Stimulated activated CD8-positive, alpha-beta memory T cell treated with anti-CD3 and anti-CD28 coated beads, Interleukin-15, amount 100 ng/mL, for 48 hours (primary cell): Measurements from ENCODE around the gene KRTAP17-1.
"Not testable (repeated sequence)": the region's sequence is repeated elsewhere in the genome, so short reads cannot be mapped to it uniquely, and the experiment has no call there.

Experiments used
- DNase-seq, 2 donors: peaks; one replicate each; pipeline ENCODE4 v3.0.0-alpha.2; 2020; ENCODE audit warnings: low read depth in 2 of 2

KRTAP17-1 gene

DNA sequence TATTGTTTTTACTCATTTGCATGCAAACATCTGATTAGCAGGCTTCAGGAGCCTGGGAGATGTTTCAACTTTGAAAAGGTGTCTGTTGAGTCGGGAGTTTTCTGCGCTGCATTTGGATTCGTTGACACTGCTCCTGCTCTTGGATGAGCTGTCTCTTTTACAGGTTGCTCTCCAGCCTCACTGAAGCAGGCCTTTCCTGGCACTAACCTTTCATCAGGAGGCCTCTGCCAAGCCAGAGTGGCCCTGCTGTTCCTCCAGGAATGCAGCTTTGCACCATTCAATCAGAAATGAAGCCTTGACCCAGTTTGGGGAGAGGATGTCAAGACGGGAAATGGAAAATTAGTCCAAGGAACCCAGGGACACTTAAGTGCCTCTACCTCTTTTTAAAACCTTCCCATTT lies 12.5 kb downstream of the KRTAP17-1 start:
- DNase-seq = no peak

DNA sequence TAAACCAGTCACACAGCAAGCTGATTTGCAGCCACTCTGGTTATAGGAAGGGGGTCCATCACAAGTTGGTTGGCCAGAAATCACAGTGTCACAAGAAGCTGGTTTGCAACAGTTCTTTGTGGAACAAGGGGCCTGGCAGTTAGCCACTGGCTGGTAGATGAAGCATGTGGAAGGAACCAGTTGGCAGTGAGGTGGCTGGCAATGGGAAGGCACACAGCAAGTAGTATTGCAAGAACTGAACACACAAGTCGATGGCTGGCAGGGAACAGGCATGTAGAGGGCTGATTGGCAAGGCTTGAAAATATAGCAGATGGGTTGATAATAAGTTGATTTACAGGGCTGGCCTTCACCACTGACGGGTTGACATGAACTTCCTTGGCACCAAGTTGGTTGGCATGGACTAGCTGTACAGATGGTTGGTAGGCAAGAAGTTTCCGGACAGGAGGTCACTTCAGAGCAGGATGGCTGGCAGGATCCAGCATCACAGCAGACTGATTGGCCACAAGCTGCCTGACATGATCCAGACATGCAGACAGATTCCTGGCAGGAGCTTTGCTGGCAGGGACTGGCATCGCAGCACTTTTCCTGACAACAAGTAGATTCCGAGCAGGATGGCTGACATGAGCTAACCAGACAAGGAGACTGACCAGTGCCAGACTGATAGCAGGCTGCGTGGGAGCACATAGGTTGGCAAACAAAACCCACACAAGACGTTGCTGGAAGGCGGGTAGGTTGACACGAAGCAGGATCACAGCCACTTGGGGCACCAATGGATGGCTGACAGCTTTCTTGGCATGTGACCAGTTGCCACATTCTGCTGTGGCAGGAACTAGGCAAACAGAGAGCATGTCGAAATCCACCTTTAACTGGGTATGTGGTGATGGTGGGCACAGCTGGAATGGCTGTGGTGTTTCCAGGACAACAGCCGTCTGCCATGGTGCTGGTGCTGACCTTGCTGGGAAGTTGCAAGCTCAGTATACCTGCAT lies 13.3 kb downstream of the KRTAP17-1 start, which contains the start of gene KRTAP29-1:
TSS of gene KRTAP29-1 (minus strand) at position 936 of the 986 bp plus-strand sequence. CDS start at position 936, 0 bp downstream.
- no peak for DNase-seq

DNA sequence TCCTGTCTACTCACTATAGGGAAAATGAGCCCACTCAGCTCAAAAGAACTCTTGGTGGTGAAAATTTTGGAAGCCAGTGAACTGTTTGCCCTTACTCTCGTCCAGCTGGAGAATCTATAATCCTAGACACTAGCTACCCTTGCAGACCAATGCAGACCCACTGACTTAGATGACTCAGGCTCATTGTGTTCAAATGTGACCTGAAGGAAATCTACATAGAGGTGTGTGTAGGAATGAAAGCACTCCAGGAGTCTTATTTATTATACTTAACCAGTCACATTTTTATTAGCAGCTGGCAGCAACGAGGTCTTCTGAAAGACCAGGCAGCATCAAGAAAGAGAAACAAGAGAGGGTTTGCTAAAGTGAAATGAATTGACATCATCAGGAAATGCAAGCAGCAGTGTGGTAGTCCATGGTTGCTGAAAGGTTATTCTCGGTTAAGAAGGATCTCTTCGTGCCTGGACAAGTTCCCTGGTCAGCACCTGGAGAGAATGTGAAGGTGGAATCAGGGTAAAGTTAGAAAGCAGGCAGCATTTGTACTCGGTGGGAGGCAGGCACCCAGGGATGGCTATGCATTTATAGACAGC lies 14.2 kb downstream of the KRTAP17-1 start:
- DNase-seq = no peak

DNA sequence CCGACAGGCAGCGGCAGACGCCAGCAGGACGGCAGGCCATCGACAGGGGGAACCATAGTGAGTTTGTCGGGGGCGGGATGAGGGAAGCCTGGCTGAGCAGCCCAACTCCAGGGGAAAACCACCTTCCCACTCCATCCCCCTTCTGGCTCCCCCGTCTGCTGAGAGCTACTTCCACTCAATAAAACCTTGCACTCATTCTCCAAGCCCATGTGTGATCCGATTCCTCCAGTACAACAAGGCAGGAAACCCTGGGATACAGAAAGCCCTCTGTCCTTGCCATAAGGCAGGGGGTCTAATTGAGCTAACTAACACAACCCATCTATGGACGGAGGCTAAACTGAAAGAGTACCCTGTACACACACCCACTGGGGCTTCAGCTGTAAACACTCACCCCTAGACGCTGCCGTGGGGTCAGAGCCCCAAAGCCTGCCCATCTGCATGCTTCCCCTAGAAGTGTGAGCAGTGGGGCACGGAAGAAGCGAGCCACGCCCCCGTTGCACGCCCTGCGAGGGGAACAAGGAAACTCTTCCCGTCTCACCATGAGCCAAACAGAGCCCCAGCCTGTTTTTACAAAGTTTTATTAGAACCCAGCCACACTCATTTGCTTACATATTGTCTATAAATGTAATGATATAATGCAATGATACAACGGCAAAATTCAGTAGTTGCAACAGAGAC lies 16.9 kb downstream of the KRTAP17-1 start:
- no peak for DNase-seq

DNA sequence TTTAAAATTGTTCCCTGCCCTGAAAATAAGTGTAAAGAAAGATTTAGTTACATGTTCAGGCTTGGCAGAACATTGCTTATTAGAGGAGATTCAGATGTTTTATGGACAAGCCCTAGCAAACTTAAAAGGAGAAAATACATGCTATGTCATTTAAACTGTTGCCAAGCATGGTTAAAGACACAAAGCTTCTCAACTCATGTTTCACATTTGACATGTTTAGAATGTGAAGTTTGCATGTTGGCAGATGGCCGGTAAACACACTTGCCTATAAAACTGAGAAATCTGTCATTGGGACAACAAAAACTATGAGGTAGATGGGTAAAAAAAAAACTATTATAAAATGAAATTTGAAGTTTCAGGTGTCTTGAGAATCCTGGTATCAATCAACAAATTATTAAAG lies 18.7 kb downstream of the KRTAP17-1 start:
- DNase-seq = no peak

DNA sequence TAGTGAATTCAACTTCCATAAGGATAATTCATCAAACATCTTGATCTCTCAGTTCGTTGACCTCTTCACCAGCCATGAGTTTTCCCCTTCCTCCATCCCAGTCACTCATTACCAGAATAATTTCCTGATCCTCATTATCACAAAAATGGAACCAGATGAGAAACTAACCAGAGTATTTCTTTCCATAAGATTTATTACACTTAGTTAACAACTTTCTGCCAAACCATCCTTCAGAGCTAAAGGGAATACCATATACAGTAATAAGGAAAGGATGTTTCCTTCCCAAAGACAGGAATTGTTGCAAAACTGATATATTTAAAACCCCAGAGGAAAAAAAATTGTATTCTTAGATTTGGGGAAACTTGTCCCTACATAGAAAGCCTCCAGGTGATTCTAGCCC lies 21.5 kb downstream of the KRTAP17-1 start:
- DNase-seq = no peak

DNA sequence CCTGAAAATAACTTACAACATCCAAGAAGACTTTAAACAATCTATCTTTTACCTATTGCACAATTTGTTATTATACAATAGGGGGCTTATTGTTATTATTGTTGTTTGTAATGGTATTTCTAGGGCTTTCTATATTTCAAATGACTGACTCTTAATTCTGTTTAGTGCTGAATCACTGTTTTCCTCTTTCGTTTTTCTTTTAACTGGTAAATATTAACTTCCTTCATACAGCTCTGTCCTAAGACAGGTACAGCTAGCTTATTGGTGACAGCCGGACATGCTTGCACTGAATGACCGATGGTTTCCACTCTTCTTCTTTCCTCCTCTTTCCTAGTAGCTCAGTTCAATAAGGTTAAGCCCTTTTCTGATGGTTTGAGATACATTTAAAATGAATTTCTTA lies 28.5 kb downstream of the KRTAP17-1 start:
- no peak for DNase-seq

DNA sequence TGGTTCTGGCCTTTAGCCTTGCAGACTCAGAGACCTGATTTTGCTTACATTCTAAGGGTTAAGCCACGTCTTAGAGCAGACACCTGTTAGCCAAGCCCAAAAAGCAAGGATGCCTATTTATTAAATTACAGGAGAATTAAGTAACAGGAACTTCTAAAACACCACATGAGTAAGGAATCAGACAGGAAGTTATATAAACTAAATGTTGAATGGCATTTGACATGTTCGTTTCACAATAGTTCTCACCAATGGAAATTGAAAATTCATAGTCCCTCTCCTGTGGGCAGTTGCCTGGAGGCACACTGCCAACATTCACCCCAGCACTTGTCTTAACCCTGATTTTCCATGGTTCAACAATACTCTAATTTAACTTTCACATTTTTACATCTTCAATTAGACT lies 31.0 kb downstream of the KRTAP17-1 start:
- DNase-seq = no peak

DNA sequence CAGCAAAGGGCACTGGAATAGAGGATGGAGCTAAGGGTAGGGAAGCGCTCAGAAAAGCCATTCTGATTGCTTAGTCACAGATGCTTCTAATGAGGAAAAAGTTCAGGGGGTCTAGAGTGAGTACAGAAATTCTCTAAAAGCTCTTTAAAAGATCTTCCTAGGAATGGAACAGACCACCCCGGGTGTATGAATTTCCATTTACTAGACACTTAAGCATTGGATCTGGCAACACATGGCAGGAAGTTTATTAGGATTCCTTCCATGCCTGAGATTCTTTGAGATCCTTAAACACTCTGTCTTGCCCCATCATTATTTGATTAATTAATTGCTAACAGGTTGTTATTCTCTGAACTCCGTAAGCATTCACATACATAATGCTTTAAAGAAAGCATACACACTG lies 31.5 kb downstream of the KRTAP17-1 start:
- no peak for DNase-seq

DNA sequence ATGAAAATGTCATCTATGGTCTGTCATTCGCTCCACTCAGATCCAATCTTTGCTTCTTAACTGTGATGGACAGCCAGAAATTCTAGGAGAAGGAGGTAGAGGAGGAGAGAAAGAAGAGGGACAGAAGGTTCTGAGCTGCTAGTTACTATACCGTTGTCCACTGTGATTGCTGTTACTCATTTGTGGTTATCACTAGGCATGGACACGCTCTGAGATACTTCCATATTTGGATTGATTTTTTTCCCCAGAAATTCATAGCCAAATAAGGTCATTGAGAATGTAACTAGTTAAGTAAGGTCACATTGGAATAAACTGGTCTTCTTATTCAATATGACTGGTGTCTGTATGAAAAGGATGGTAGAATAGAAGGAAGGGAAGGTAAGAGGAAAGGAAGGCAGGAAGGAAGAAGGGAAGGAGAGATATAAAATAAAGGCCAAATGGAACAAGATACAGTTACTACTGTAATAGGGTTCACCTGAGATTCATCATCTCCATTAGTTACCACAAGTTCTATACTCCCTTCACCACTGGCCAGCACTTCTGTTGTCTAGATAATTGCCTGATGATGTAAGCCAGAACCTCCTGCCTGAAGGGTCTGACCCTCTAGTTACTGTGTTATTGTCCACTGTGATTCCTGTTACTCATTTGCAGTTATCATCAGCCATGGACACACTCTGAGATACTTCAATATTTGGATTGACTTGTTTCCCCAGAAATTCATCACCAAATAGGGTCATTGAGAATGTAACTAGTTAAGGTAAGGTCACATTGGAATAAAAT lies 37.1 kb downstream of the KRTAP17-1 start:
- DNase-seq = no peak

DNA sequence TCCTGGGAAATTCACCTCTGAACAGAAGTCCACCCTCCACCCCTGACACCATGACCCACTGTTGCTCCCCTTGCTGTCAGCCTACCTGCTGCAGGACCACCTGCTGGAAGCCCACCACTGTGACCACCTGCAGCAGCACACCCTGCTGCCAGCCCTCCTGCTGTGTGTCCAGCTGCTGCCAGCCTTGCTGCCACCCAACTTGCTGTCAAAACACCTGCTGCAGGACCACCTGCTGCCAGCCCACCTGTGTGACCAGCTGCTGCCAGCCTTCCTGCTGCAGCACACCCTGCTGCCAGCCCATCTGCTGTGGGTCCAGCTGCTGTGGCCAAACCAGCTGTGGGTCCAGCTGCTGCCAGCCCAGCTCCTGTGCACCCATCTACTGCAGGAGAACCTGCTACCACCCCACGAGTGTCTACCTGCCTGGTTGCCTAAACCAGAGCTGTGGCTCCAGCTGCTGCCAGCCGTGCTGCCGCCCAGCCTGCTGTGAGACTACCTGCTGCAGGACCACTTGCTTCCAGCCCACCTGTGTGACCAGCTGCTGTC lies 39.8 kb downstream of the KRTAP17-1 start, which contains the start of gene KRTAP9-7:
TSS of gene KRTAP9-7 (plus strand) at position 51 of the 543 bp plus-strand sequence. CDS start at position 51, 0 bp downstream.
- not testable (repeated sequence) for DNase-seq

DNA sequence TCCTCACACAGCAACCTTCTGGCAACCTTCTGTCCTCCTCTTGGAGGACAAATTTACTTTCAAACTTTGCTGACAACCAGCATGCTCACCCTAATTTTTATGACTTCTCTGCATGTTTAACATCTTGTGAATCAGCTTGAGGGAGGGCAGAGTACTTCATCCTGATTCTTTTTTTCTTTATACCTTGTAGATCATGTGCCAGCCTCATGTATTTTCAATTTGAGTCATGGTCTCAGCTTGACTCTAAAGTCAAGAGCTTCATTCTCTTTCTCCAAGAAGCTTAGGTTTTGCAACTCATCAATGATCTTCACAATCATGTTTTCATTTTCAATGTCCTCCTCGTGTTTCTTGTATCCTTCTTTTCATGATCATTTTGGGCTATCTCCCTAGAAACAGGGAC lies 43.7 kb downstream of the KRTAP17-1 start:
- DNase-seq = no peak

DNA sequence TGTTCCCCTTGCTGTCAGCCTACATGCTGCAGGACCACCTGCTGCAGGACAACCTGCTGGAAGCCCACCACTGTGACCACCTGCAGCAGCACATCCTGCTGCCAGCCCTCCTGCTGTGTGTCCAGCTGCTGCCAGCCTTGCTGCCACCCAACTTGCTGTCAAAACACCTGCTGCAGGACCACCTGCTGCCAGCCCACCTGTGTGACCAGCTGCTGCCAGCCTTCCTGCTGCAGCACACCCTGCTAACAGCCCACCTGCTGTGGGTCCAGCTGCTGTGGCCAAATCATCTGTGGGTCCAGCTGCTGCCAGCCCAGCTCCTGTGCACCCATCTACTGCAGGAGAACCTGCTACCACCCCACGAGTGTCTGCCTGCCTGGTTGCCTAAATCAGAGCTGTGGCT lies 44.2 kb downstream of the KRTAP17-1 start:
- DNase-seq = not testable (repeated sequence)

DNA sequence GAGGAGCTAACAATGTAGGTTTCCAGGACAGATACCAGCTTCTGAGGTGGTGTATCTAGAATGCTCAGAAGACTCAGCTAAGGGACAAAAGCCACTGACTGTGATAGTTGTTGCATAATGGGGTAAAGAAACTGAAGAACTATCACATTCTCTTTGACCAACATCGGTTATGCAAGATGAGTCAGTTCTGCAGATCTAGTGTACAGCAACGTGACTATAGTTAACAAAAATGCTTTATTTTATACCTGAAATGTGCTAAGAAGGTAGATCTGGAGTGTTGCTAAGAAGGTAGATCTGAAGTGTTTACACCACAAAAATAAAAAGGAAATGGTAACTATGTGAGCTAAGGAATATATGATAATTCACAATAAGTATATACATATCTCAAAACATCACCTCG lies 47.8 kb downstream of the KRTAP17-1 start:
- no peak for DNase-seq

DNA sequence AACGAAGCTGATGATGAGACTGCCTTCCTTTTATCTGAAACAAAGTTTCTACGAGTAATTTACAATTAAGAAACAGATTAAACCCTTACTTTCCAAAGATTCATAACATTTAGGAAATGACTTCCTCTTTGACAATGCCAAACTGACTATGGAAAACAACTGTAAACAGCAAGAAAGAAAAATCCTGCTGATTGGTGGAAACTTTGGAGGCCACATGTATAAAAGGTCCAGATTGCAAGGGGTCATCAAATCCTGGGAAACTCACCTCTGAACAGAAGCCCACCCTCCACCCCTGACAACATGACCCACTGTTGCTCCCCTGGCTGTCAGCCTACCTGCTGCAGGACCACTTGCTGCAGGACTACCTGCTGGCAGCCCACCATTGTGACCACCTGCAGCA lies 50.4 kb downstream of the KRTAP17-1 start, which contains the start of gene KRTAP9-6:
TSS of gene KRTAP9-6 (plus strand) at position 301 of the 400 bp plus-strand sequence. CDS start at position 301, 0 bp downstream.
- DNase-seq = no peak
